H1 (cell line): Measurements from ENCODE around the gene TEAD3. TPM values are rescaled to one million over a fixed set of nuclear protein-coding genes. Genes with fewer than 3 reads are reported as not detected.

Experiments
- BACH1 ChIP-seq: IDR thresholded peaks from 2 replicates; pipeline ENCODE4 v1.6.1; 2012; ENCODE audit warnings: low read length, improper control_type of control experiment
- CHD1 ChIP-seq: IDR thresholded peaks from 2 replicates; pipeline ENCODE4 v1.6.1; 2012; ENCODE audit warnings: low read depth, low read length, improper control_type of control experiment
- CREB1 ChIP-seq: IDR thresholded peaks from 2 replicates; pipeline ENCODE4 v1.6.1; 2012; ENCODE audit warnings: inconsistent platforms
- RAD21 ChIP-seq, 2 experiments: IDR thresholded peaks in 1 of 2; conservative IDR thresholded peaks in 1 of 2; 2 replicates each; pipeline ENCODE4 v1.6.1; 2011; ENCODE audit warnings: low read depth in 2 of 2, low read length in 2 of 2, improper control_type of control experiment in 1 of 2, inconsistent platforms in 1 of 2, mild to moderate bottlenecking in 1 of 2, moderate library complexity in 1 of 2
- TBP ChIP-seq: IDR thresholded peaks from 2 replicates; pipeline ENCODE4 v1.6.1; 2011; ENCODE audit warnings: low read depth, low read length, improper control_type of control experiment
- TEAD4 ChIP-seq: IDR thresholded peaks from 2 replicates; pipeline ENCODE4 v1.6.1; 2012; ENCODE audit warnings: low read depth, low read length, inconsistent platforms, mixed read lengths
- polyA plus RNA-seq, 7 experiments: library from polyadenylated mRNA; depleted of rRNA in 3 of 7; stranded (reverse) in 5 of 7; unstranded in 2 of 7; fragments of >200 nt in 5 of 7; fragments of 200-250 nt in 2 of 7; gene quantifications; 1 replicate in 5 of 7; 2 replicates in 1 of 7; 4 replicates in 1 of 7; pipeline versions ENCODE4 v1.2.1 to v1.2.3, GENCODE V29; 2011 to 2013; ENCODE audit warnings: missing spikeins in 2 of 7, mixed read lengths in 2 of 7
- total RNA-seq: library from RNA; stranded (reverse); fragmentation: NEBNext Ultra II Directional; extraction: Animal tissue kit (Norgen Biotek cat#: 25700); gene quantifications from 2 replicates; pipeline ENCODE4 v1.2.1, GENCODE V29; 2021

The TEAD3 gene
- total and polyA plus RNA-seq, 2 of the 8 experiments (the other 6 are each of a cell fraction or from before 2014, with no cell fraction given): 20.1 to 28.7 TPM

DNA sequence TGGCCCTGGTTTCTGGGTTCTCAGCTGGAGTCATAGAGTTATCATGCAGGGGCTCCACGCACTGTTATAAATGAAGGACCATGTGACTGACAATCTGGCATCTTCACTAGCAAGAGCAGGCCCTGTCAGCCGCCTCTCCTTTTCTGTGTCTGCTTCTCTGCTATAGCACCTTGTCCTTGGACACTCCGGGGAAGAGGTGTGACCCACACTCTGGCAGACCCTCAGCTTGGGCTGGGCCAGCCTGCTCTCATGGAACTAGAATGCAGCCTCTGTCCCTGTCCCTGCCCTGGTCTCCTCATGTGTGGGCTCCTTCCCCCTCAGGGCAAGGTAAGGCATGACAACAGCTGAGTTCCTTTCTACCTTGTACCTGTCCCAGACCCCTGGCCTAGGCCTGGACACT is 55.7 kb downstream of the TEAD3 start (continued):
- no peak for TF ChIP-seq BACH1
- no peak for TF ChIP-seq CREB1
- TF ChIP-seq TEAD4: no peak
- TF ChIP-seq TBP: no peak
- TF ChIP-seq RAD21 (IDR thresholded peaks at IDR 0.05 in 1 of 2, conservative IDR thresholded peaks at IDR 0.05 in 1 of 2; ENCODE audit: low read depth in 2 of 2, low read length in 2 of 2): no peak
- TF ChIP-seq CHD1: no peak
